Measurements from ENCODE around the gene ARHGEF6.

ARHGEF6 gene

DNA sequence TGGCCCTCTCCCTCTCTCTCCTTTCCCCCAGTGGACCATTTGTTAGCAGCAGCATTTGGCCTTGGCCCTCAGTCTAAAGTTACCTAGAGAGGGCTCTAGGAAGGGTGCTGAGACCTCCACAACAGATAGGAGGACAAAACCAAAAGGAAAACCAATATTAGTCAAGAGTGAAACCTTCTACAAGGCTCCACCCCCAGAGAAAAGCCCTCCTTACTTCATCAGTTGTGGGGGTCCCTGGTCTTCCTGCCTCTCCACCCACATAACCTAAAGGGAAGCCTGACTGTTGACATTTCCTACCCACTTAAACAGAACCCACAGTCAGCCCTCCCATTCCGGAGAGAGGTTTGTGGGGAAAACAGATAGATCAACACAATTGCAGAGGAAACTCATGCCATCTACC is 137.5 kb downstream of the ARHGEF6 start:
- TF ChIP-seq SIN3A (IDR thresholded peaks at IDR 0.05; ENCODE audit: borderline replicate concordance, insufficient read depth, low read length) (no peak), FOXP2 (optimal IDR thresholded peaks at IDR 0.05; ENCODE audit: borderline replicate concordance, extremely low read depth, extremely low read length, insufficient read depth) (no peak), TAF1 (IDR thresholded peaks at IDR 0.05; ENCODE audit: borderline replicate concordance, insufficient read depth, low read length) (no peak), POLR2AphosphoS5 (IDR thresholded peaks at IDR 0.05; ENCODE audit: low read depth, low read length) (no peak)
- TF ChIP-seq, protein P1, sequence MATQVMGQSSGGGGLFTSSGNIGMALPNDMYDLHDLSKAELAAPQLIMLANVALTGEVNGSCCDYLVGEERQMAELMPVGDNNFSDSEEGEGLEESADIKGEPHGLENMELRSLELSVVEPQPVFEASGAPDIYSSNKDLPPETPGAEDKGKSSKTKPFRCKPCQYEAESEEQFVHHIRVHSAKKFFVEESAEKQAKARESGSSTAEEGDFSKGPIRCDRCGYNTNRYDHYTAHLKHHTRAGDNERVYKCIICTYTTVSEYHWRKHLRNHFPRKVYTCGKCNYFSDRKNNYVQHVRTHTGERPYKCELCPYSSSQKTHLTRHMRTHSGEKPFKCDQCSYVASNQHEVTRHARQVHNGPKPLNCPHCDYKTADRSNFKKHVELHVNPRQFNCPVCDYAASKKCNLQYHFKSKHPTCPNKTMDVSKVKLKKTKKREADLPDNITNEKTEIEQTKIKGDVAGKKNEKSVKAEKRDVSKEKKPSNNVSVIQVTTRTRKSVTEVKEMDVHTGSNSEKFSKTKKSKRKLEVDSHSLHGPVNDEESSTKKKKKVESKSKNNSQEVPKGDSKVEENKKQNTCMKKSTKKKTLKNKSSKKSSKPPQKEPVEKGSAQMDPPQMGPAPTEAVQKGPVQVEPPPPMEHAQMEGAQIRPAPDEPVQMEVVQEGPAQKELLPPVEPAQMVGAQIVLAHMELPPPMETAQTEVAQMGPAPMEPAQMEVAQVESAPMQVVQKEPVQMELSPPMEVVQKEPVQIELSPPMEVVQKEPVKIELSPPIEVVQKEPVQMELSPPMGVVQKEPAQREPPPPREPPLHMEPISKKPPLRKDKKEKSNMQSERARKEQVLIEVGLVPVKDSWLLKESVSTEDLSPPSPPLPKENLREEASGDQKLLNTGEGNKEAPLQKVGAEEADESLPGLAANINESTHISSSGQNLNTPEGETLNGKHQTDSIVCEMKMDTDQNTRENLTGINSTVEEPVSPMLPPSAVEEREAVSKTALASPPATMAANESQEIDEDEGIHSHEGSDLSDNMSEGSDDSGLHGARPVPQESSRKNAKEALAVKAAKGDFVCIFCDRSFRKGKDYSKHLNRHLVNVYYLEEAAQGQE (IDR thresholded peaks at IDR 0.05; ENCODE audit: insufficient read depth in 1 of 2, low read depth in 2 of 2, low read length in 2 of 2) = no peak

DNA sequence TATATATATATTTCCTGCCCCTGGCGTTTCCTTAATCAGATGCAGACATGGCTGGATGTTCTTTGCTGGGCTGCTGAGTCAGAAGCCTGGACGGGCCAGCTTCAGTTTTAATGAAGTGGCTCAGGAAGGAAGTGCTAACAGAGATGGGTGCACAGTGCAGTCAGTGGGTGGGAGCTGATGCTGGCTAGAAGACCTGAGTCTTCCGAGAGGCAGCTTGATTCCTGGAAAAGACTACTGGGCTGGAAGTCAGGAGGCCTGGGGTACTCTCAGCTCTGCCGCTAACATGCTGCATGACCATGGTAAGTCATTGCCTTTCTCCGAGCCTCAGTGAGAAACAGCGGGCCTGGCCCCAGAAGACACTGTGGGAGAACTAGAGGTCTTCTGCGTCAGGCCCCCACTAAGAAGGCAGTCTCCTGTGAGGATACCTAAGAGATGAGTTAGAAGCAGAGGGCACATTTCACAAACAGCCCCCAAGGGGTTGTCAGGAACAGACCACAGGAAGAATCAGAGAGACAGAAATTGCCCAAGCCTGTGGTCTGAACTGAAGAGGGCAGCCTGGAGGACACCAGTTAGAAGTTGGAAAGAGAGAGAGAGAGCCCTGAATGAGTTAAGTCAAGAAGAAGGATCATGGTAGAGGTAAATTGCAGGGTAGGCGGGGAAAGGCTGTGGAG is 141.1 kb downstream of the ARHGEF6 start:
- no peak for TF ChIP-seq SIN3A (IDR thresholded peaks at IDR 0.05; ENCODE audit: borderline replicate concordance, insufficient read depth, low read length)
- no peak for TF ChIP-seq TAF1 (IDR thresholded peaks at IDR 0.05; ENCODE audit: borderline replicate concordance, insufficient read depth, low read length)
- TF ChIP-seq FOXP2 (optimal IDR thresholded peaks at IDR 0.05; ENCODE audit: borderline replicate concordance, extremely low read depth, extremely low read length, insufficient read depth) = no peak
- TF ChIP-seq, protein P1 (IDR thresholded peaks at IDR 0.05; ENCODE audit: insufficient read depth in 1 of 2, low read depth in 2 of 2, low read length in 2 of 2) = no peak
- TF ChIP-seq POLR2AphosphoS5 (IDR thresholded peaks at IDR 0.05; ENCODE audit: low read depth, low read length) = no peak

DNA sequence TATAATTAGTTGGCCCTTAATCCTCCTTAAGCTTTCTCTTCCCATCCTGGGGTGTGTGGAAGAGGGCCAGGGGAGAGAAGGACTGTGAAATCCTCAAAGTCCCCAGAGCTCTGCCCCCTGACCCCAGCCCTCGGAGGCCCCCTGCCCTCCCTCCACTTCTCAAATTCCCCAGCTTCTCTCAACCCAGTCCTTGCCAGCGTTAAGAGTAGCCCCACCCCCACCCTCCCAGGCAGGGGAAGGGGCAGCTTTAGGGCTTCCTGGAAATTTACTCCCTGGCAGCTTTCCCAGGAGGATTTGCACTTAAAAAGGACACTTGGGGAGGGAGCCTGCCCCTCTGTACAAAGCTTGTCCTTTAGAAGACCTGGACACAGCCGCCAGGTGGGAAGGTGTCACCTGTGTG is 144.6 kb downstream of the ARHGEF6 start:
- TF ChIP-seq TAF1 (IDR thresholded peaks at IDR 0.05; ENCODE audit: borderline replicate concordance, insufficient read depth, low read length) (no peak), FOXP2 (optimal IDR thresholded peaks at IDR 0.05; ENCODE audit: borderline replicate concordance, extremely low read depth, extremely low read length, insufficient read depth) (no peak), POLR2AphosphoS5 (IDR thresholded peaks at IDR 0.05; ENCODE audit: low read depth, low read length) (no peak), SIN3A (IDR thresholded peaks at IDR 0.05; ENCODE audit: borderline replicate concordance, insufficient read depth, low read length) (no peak)
- TF ChIP-seq, protein P1 (IDR thresholded peaks at IDR 0.05; ENCODE audit: insufficient read depth in 1 of 2, low read depth in 2 of 2, low read length in 2 of 2) = no peak

DNA sequence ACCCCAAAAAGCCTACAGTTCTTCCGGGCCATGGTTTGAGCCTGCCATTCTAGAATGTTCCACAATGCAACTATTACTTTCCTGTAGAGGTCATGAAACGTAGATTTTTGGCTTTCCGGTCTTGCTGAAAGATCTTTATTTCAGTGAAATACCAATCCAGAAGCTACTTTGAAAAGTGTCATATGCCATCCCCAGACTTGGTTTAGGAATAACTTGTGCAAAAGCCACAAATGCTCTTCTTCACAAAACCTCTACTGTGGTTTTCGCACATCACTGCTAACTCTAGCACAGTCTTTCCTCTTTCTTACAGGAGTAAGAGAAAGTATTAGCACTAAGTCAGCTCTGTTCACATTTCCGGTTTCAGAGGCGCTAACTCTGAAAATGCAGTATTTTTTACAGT is 145.5 kb downstream of the ARHGEF6 start:
- TF ChIP-seq POLR2AphosphoS5 (IDR thresholded peaks at IDR 0.05; ENCODE audit: low read depth, low read length) (no peak), FOXP2 (optimal IDR thresholded peaks at IDR 0.05; ENCODE audit: borderline replicate concordance, extremely low read depth, extremely low read length, insufficient read depth) (no peak), SIN3A (IDR thresholded peaks at IDR 0.05; ENCODE audit: borderline replicate concordance, insufficient read depth, low read length) (no peak)

DNA sequence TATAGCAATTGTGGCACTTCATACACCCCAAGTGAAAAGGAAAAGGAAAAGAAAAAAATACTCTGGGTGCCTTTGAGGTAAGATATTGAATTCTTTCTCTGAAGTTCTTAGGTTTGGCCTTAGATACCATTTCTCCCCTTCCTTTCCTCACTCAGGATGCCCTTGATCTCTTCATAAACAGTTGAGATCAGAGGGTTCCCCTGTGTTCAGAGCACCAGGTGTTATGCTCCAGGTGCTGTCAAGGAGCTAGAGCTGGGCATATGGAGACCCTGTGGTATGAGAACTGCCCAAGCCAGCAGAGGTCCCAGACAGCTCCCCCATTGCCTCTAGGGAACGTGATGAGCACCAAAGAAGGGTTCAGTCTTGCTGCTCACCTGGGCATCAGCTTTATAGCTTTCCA is 149.9 kb downstream of the ARHGEF6 start:
- no peak for TF ChIP-seq POLR2AphosphoS5 (IDR thresholded peaks at IDR 0.05; ENCODE audit: low read depth, low read length)

DNA sequence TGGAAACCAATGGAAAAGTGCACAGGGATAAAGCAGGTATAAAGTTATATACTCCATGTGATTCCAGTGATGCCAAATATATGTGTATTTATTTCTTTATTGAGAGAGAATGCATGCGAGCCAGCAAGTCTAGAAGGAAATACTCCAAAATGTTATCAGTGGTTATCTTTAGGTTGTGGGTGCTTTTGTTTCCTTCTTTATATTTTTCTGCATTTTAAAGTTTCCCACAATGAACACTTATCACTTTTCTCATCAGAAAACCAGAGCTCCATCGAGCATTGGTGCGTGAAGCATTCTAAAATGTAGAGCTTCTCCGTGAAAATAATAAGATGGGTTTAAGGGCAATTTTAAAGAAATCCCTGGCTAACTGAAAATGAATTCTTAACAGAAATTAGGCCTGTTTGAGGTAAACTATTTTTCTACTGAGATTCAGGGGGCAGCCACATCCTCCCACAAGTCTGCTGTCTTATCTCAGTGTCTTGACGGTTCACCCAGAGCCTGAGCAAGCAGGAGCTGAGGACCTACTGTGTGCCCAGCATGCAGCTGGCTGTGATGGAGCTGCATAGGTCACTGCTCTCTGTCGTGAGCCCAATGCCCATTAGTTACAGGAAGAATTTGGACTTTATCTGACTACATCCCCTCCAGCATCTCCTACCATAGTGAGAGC is 151.5 kb downstream of the ARHGEF6 start:
- TF ChIP-seq POLR2AphosphoS5 (IDR thresholded peaks at IDR 0.05; ENCODE audit: low read depth, low read length) (no peak), FOXP2 (optimal IDR thresholded peaks at IDR 0.05; ENCODE audit: borderline replicate concordance, extremely low read depth, extremely low read length, insufficient read depth) (no peak), TAF1 (IDR thresholded peaks at IDR 0.05; ENCODE audit: borderline replicate concordance, insufficient read depth, low read length) (no peak), SIN3A (IDR thresholded peaks at IDR 0.05; ENCODE audit: borderline replicate concordance, insufficient read depth, low read length) (no peak)
- TF ChIP-seq, protein P1 (IDR thresholded peaks at IDR 0.05; ENCODE audit: insufficient read depth in 1 of 2, low read depth in 2 of 2, low read length in 2 of 2) = no peak
